GM21528 (cell line): ENCODE results near the gene ZNF304.

Experiments used
- ATAC-seq: cut with Tn5 transposase; IDR thresholded peaks from one replicate; pipeline ENCODE4 v1.9.1; 2021; ENCODE audit warnings: mild to moderate bottlenecking, moderate library complexity; ENCODE audit not compliant: unreplicated experiment, low FRiP score

Gene ZNF304

GRCh38 chr19:57350877-57351805 is at the start of gene ZNF304:
TSS of gene ZNF304 (plus strand) at chr19:57351271. CDS start at chr19:57351665, 394 bp downstream.
- peak; percentile 95 for ATAC-seq

GRCh38 chr19:57302020-57302465 is 49.0 kb upstream of the ZNF304 start:
- ATAC-seq: no peak

GRCh38 chr19:57302727-57303401 is 48.2 kb upstream of the ZNF304 start:
- ATAC-seq: no peak

- ATAC-seq: no peak
These were observed 46.0 kb upstream of the ZNF304 start for GRCh38 chr19:57305056-57305455.

- no peak for ATAC-seq
These were observed 42.6 kb upstream of the ZNF304 start for GRCh38 chr19:57308514-57308913.

GRCh38 chr19:57310792-57311191 is 40.3 kb upstream of the ZNF304 start:
- no peak for ATAC-seq

- ATAC-seq: no peak
These were observed 36.9 kb upstream of the ZNF304 start for GRCh38 chr19:57314146-57314545.

GRCh38 chr19:57317503-57317902 is 33.6 kb upstream of the ZNF304 start:
- ATAC-seq: no peak

- ATAC-seq: peak; percentile 21
These were observed 31.2 kb upstream of the ZNF304 start for GRCh38 chr19:57319869-57320179.

GRCh38 chr19:57320180-57321084 is 30.6 kb upstream of the ZNF304 start, which contains the start of gene ZNF543:
TSS of gene ZNF543 (plus strand) at chr19:57320472. CDS start at chr19:57320854, 382 bp downstream.
- ATAC-seq: peak; percentile 96

GRCh38 chr19:57321116-57321515 is 30.0 kb upstream of the ZNF304 start:
- no peak for ATAC-seq

- ATAC-seq: no peak
These were observed 29.3 kb upstream of the ZNF304 start for GRCh38 chr19:57321751-57322150.

- no peak for ATAC-seq
These were observed 26.1 kb upstream of the ZNF304 start for GRCh38 chr19:57324992-57325391.

- ATAC-seq: no peak
These were observed 23.1 kb upstream of the ZNF304 start for GRCh38 chr19:57327993-57328392.

GRCh38 chr19:57334191-57334590 is 16.9 kb upstream of the ZNF304 start:
- ATAC-seq: no peak

GRCh38 chr19:57338877-57339276 is 12.2 kb upstream of the ZNF304 start:
- ATAC-seq: no peak

- ATAC-seq: no peak
These were observed 8.5 kb upstream of the ZNF304 start for GRCh38 chr19:57342582-57342981.

- ATAC-seq: no peak
These were observed 2.9 kb upstream of the ZNF304 start for GRCh38 chr19:57348136-57348535.

- ATAC-seq: no peak
These were observed 796 bp downstream of the ZNF304 start for GRCh38 chr19:57351867-57352266.

- no peak for ATAC-seq
These were observed 4.8 kb downstream of the ZNF304 start for GRCh38 chr19:57355916-57356315.

- no peak for ATAC-seq
These were observed 6.3 kb downstream of the ZNF304 start for GRCh38 chr19:57357406-57357805.
